G401 (cell line): Measurements from ENCODE around the gene GXYLT2. TPM values are rescaled to one million over a fixed set of nuclear protein-coding genes. Genes with fewer than 3 reads are reported as not detected.
A peak's percentile ranks its signal among the peaks of the same experiment; 100 is the strongest.
"Not testable (repeated sequence)": the region's sequence is repeated elsewhere in the genome, so short reads cannot be mapped to it uniquely, and the experiment has no call there.

ENCODE experiments used
- DNase-seq: peaks from one replicate; pipeline ENCODE4 v3.0.0-alpha.2; 2015; ENCODE audit warnings: low spot score
- in situ Hi-C: cut with HindIII; loops from 2 replicates; pipeline ENCODE4 v1.10.0; 2016; ENCODE audit warnings: low sequenced_read_pairs, mixed read lengths
- total RNA-seq: library from RNA; depleted of rRNA; stranded (reverse); fragments of >200 nt; shearing (Covaris generic); gene quantifications from 2 replicates; pipeline ENCODE4 v1.2.3, GENCODE V29; 2014

GXYLT2 gene
- total RNA-seq, 1 experiment from 2014 or later = 10.3 TPM

DNA sequence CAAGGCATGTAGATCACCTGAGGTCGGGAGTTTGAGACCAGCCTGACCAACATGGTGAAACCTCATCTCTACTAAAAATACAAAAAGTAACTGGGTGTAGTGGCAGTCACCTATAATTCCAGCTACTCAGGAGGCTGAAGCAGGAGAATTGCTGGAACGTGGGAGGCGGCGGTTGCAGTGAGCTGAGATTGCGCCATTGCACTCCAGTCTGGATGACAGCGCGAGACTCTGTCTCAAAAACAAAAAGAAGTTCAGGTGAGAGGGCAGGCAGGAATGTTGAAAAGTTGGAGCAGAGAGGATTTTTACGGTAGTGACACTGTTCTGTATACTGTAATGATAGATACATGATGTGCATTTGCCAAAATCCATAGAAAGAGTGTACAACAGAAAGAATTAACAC, 31.7 kb downstream of the GXYLT2 start:
- DNase-seq = no peak
- in situ Hi-C loops = no loop called here

DNA sequence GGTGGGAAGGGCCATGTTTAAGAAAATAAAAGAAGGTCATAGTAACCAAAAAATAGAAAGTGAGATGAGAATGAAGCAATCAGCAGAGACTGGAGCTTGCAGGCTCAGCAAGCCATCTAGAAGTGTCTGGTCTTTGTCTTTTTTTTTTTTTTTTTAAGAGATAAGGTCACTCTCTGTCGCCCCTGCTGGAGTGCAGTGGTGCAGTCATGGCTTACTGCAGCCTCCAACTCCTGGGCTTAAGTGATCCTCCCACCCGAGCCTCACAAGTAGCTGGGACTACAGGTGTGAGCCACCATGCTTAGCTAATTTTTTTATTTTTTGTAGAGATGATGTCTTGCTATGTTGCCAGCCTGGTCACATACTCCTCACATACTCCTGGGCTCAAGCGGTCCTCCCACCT, 36.2 kb downstream of the GXYLT2 start:
- no peak for DNase-seq
- in situ Hi-C loops = no loop called here

DNA sequence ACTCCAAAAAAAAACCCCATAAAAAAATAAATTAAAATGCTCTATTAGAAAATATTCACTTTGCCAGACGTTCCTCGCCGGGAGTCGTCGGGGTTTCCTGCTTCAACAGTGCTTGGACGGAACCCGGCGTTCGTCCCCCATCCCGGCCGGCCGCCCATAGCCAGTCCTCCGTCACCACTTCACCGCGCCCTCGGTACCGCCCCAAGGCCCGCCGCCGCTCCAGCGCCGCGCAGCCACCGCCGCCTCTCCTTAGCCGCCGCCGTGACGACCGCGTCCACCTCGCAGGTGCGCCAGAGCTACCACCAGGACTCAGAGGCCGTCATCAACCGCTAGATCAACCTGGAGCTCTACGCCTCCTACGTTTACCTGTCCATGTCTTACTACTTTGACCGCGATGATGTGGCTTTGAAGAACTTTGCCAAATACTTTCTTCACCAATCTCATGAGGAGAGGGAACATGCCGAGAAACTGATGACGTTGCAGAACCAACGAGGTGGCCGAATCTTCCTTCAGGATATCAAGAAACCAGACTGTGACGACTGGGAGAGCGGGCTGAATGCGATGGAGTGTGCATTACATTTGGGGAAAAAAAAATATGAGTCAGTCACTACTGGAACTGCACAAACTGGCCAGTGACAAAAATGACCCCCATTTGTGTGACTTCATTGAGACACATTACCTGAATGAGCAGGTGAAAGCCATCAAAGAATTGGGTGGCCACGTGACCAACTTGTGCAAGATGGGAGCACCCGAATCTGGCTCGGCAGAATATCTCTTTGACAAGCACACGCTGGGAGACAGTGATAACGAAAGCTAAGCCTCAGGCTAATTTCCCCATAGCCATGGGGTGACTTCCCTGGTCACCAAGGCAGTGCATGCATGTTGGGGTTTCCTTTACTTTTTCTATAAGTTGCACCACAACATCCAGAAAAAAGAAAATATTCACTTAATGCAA, 41.2 kb downstream of the GXYLT2 start:
- DNase-seq, in situ Hi-C loops: not testable (repeated sequence)

DNA sequence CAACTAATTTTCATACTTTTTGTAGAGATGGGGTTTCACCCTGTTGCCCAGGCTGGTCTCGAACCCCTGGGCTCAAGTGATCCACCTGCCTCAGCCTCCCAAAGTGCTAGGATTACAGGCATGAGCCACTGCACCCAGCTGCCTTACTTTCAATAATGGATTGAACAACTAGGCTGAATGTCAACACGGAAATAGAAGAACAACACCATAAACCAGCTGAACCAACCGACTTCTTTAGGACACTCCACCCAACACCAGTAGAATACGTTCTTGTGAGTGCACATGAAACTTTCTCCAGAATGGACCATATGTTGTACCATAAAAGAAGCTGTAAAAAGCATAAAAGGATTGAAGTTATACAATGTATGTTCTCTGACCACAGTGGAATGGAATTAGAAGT, 42.9 kb downstream of the GXYLT2 start:
- in situ Hi-C loops = no loop called here
- DNase-seq = no peak

DNA sequence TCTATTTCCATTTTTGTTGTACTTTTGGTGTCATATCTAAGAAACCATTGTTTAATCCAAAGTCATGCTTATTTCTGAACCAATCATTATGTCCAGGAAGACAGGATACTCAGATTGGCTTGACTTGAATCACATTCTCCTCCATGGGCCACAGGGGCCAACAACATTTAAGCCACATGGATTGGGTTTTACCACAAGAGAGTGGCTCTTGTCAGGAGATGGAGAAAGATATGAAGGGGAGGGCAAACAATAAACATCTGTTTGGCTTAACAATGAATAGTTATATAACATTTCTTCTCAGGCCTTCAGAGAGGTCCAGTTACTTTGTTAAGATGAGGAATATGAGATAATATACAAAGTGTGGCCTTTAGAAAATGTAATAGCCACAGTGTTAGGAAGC, 44.6 kb downstream of the GXYLT2 start:
- no peak for DNase-seq
- in situ Hi-C loops = no loop called here

DNA sequence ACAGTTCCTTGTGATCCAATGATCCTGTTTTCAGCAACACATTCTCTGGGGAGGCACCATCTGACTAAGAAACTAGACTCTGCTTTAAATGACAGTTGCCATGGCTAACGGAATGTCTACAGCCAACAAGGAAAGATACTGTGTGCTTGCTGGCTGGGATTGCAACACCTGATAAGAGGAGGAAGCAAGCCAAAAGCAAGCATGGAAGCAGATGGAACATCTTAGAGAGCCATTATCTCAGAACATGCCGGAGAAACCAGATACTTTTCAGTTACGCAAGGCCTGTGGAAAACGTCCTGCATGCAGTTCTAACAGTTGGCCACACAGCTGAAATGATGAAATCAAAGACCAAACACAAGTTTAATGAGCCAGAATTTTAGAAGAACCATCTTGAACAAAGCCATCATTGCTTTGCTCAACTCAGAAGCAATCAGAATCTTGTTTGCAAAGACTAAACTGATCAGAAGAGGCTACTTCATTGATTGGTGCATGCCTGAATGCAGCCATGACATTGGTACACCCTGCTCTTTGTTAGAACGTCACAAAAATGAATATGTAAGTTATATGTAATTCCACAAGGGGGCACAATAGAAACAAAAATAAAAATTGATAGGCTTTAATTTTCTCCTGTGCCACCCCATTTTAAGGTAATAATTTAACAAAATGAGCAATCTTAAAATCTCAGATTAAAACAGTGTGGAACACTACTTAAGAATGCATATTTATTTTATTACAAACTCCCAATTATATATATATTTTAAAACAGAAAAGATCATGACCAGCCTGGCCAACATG, 50.8 kb downstream of the GXYLT2 start:
- peak; percentile 63 for DNase-seq
- in situ Hi-C loops = no loop called here

DNA sequence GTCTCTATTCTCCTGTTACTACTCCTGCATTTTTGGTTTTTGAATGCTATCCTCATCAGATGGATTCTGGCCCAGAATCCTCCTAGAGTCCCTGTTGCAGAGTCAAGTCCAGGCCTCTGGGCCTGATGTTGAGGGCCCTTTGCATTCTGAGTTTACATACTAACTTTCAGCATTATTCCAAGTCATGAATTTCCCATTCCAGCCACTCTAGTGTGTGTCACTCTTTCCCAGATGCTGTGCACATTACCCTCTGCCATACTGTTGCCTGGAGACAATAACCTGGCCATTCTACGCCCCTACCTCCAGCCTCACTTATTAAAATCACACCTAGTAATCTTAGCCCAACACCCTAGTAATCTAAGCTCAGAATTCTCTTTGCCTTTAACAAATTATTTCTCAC, 53.4 kb downstream of the GXYLT2 start:
- in situ Hi-C loops = no loop called here
- DNase-seq = no peak

DNA sequence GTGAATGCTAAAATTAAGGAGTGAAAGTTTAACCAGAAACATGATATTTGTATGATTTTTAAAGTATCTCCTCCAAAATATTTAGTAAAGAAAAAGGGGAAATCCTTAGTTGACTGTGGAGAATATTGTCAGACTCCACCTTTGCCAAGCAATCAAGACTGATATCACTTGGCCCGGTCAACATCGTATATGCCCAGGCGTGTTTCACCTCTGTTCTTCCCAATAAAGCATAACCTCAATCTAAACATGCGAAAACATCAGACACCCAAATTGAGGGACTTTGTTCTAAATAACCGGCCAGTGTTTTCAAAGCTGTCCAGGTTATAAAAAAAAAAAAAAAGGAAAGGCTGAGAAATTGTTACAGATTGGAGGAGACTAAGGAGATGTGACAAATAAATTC, 54.6 kb downstream of the GXYLT2 start:
- in situ Hi-C loops = no loop called here
- no peak for DNase-seq

DNA sequence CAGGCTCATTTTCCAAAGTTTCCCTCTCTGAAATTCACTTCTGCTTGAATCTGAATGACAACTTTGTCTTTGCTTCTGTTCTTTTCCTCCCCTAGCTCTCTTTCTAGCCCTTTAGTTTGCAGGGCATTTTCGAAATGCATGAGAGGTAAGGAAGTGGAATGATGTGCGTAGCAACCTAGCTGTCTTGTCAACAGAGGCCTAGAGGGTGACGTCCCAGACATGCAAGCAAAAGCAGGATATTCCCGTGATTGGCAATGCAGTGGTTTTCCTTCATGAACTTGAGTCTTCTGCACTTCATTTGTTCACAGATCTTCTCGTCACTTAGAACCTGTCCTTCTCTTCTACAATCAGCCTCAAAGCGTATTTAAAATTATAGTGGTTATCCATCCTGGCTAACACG, 56.9 kb downstream of the GXYLT2 start:
- DNase-seq = no peak
- in situ Hi-C loops = no loop called here

DNA sequence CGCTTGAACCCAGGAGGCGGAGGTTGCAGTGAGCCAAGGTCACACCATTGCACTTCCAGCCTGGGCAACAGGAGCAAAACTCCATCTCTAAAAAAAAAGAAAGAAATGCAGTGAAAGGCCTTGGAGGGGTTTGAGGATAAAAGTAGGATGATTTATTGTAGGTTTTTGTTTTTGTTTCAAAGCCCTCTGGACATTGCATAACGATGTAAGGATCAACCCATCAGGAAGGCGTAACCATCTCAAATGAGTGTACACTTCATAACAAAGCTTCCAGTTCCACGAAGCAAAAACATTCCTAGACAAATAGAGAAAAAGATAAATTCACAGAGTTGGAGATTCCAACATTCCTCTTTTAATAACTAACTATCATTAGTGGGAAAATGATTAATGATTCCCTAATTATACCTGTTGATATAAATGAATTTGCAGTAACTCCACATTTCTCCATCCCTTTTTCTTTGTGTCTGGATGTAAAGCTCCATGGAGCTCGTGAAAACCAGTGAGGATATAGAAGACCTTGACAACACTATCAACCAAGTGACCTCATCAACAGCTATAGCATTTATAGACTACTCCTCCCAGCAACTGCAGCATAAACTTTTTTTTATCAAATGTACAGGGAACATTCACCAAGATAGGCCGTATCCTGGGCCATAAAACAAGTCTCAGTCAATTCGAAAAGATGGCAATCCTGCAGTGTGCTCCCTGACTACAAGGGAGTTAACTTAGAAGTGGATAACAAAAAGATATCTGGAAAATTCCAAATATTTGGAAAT, 60.1 kb downstream of the GXYLT2 start:
- no peak for DNase-seq
- in situ Hi-C loops = no loop called here

DNA sequence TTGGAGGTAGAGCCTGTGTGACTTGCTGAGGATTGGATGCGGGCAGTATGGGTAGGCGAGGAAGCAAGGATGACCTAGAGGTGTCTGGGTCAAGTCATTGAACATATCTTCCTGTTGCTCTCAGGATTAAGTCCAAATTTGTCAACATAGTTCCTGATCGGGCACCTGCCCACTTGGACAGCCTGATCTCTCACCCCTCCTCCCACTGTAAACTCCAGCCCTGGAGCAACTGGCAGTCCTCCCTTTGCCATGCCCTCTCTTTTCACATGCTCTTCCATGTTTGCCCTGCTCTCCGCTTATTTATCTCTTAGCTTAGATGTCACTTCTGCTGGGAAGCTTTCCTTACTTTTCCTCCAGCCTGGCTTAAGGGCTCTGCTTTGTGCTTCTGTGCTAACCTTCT, 61.2 kb downstream of the GXYLT2 start:
- DNase-seq = no peak
- in situ Hi-C loops = no loop called here

DNA sequence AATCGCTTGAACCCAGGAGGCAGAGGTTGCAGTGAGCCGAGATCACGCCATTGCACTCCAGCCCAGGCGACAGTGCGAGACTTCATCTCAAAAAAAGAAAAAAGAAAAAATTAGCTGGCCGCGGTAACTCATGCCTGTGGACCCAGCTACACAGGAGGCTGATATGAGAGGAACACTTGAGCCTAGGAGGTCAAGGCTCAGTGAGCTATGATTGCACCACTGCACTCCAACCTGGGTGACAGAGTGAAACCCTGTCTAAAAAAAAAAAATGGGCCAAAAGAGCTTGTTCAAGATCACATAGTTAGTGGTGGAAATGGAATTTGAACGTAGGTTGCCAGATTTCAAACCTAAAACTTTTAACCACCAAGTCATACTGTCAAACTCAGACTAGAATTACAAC, 62.5 kb downstream of the GXYLT2 start:
- no peak for DNase-seq
- in situ Hi-C loops = no loop called here

DNA sequence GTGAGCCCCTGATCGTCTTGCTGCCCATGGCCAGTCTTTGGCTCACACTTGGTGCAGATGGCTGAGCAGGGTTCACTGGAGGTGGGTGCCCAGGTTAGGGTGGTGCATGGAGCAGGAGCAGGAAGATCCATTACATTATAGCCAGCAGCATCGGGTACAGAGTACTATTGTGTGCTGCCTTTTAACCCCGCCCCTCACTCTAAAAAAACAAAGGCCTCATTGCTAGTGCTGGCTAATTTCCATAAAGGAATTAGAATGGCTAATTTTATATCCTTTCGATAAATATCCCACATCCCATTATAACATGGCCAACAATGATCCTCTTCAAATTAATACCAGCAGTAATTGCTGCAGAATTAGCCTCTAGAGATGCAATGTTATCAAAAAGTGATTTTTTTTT, 63.0 kb downstream of the GXYLT2 start:
- in situ Hi-C loops = no loop called here
- no peak for DNase-seq

DNA sequence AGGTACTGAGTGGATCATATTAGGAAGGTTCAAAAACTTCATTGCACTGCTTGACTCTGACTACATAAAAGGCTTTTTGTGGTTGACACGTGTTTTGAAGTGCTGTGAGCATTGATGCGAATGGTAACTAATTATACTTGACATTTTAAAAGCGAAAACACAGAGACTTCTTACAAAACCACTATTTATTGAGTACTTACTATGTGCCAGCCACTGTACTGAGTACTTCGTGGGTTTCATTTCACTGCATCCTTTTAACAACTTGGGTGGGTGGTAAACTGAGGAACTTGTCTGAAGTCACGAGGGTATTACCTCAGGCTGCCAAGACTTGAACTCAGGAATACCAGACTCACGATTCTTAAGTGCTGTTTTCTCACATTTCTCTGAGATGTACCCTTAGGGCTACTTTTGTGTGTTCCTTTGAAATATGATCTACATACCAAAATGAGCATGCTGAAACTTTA, 63.4 kb downstream of the GXYLT2 start:
- in situ Hi-C loops = no loop called here
- no peak for DNase-seq

DNA sequence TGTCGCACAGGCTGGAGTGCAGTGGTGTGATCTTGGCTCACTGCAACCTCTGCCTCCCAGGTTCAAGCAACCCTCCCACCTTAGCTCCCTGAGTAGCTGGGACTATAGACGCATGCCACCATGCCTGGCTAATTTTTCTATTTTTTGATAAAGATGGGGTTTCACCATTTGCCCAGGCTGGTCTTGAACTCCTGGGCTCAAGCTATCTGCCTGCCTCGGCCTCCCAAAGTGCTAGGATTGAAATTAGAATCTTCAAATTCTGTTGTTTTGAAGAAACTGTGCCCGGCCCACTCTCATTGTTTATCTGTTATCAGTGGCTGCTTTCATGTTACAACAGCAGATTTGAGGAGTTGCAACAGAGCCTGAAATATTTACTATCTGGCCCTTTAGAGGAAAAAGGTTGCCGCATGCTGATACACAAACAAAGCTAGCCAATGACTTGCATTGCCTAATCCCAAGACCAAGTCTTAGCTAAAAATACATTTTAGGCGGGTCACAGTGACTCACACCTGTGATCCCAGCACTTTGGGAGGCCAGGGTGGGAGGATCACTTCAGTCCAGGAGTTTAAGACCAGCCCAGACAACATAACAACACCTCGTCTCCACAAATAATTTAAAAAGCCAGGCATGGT, 65.6 kb downstream of the GXYLT2 start:
- in situ Hi-C loops = no loop called here
- DNase-seq = no peak

DNA sequence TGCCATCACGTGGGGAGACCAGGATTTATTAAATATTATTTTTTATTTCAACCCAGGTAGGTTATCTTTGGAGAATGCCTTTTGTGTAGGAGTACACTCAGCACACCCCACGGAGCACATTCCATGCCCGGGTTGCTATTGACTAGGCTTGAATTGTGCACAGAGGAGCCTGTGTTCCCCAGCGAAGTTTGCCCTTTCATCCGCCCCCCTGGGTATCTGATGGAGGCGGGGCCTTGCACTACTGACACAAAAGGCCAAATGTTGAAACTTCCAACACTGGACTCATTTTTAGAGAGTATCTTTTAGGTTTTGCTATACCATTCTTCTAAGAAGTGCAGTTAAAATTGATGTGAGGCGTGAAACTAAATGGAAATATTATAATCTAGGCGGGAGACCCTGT, 69.5 kb downstream of the GXYLT2 start:
- in situ Hi-C loops = no loop called here
- DNase-seq = no peak

DNA sequence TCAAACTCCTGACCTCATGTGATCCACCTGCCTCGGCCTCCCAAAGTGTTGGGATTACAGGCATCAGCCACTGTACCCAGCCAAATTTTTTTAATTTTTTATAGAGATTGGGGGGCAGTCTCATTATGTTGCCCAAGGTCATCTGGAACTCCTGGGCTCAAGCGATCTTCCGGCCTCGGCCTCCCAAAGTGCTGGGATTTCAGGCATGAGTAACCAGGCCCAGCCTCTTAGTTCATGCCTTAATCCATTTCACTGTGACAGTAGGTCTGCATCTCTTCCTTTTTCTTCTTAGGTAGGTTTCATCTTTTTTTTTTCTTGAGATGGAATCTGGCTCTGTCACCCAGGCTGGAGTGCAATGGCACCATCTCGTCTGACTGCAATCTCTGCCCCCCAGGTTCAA, 71.5 kb downstream of the GXYLT2 start:
- in situ Hi-C loops = no loop called here
- no peak for DNase-seq

DNA sequence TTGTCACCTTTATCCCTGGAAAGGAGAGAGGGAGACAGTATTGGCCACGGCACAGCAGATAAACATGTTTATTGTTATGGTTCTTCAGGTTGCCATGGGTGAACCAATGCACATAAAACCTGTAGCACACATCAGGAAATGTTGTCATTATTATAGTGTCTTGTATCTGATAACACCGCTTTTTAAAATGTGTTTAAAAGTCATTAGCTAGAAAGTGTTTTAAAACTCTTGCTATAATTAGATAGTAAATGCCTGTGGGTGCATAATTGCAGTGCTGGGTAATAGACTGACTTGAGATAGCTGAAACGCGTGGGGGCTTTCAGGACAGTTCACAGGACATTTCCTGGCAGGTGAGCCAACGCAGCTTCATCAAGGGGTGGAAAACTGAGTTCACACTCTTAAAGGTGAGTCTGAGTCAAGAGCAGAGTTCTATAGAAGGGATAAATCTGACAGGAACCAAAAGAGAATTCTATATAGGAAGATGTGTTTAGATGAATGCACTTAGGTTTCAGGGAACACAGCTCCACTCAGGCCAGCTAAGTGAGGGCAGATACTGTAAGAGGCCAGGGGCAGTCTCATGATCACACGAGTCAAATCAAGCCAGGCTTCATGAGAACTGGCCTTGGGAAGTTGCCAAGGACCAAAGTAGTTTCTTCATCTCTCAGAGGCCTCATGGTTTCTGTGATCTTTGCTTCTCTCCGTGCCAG, 73.1 kb downstream of the GXYLT2 start:
- no peak for DNase-seq
- in situ Hi-C loops = no loop called here

DNA sequence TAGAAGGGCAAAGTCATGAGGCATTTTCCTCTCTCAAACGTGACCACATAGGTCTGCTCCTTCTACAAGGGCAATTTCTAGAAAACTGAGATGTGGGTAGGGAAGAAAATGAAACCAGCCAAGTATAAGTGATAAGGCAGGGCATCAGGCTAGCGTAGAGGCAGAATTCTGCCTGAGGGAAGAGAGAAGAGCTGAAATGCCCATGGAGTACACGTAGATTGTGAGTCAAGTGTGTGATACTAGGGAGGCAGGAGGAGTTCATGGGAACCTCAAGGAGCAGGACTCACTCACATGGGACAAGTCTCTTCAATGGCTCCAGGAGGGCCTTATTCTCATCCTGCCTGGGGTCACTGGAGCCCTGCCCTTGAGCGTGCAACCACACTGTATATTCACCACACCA, 73.9 kb downstream of the GXYLT2 start:
- in situ Hi-C loops = no loop called here
- DNase-seq = no peak
